ENCODE results near the gene TLE5. TPM values are rescaled to one million over a fixed set of nuclear protein-coding genes. Genes with fewer than 3 reads are reported as not detected.

Gene TLE5
- total and polyA plus RNA-seq, 2 of the 4 experiments (the other 2 are of a cell fraction): 119 to 407 TPM

- CTCF ChIA-PET: no interaction called here
- H4K91ac ChIP-seq (ENCODE audit: insufficient read depth, low read depth, low read length): no peak overlapping the region
- BruUV-seq (replicated peaks): TSS peak; percentile 98
- no peak overlapping the region for H3K4me3 ChIP-seq (ENCODE audit: insufficient read depth, low read depth, low read length)
- dilution Hi-C loops (cut with HindIII; ENCODE audit: low sequenced_read_pairs, unreplicated experiment) (no loop called here), in situ Hi-C loops (cut with MboI; ENCODE audit: low sequenced_read_pairs) (no loop called here), intact Hi-C loops (cut with micrococcal nuclease) (no loop called here)
- H3K9me3 ChIP-seq (ENCODE audit: control insufficient read depth, insufficient read depth, low read length): no peaks in the 10 kb centered on the region
- no peak overlapping the region for H3K4ac ChIP-seq (ENCODE audit: low read depth, low read length)
- no peak for TF ChIP-seq MAZ (IDR thresholded peaks at IDR 0.05; ENCODE audit: borderline replicate concordance, low read depth, low read length)
- TF ChIP-seq NFE2L2 (IDR thresholded peaks at IDR 0.05; ENCODE audit: low read depth, low read length): no peak
- TF ChIP-seq BHLHE40 (IDR thresholded peaks at IDR 0.05; ENCODE audit: low read depth, low read length): no peak
- no peak for TF ChIP-seq RCOR1 (IDR thresholded peaks at IDR 0.05; ENCODE audit: insufficient replicate concordance, low read length)
- TF ChIP-seq FOS (IDR thresholded peaks at IDR 0.05; ENCODE audit: low read depth, low read length): no peak
- no peak for TF ChIP-seq CHD1 (IDR thresholded peaks at IDR 0.05; ENCODE audit: low read depth, low read length)
- TF ChIP-seq USF2 (IDR thresholded peaks at IDR 0.05; ENCODE audit: low read depth, low read length): no peak
- no peak for TF ChIP-seq ELK1 (IDR thresholded peaks at IDR 0.05; ENCODE audit: borderline replicate concordance, low read depth, low read length)
- no peak for TF ChIP-seq CTCF (conservative IDR thresholded peaks at IDR 0.05; ENCODE audit: low read depth, low read length)
- no peak for TF ChIP-seq POLR2A (IDR thresholded peaks at IDR 0.05; ENCODE audit: low read depth, low read length)
- no peak for TF ChIP-seq RFX5 (IDR thresholded peaks at IDR 0.05; ENCODE audit: low read depth, low read length)
- no peak for TF ChIP-seq CEBPB (IDR thresholded peaks at IDR 0.05; ENCODE audit: low read depth, low read length)
- TF ChIP-seq SMC3 (IDR thresholded peaks at IDR 0.05; ENCODE audit: low read depth, low read length): no peak
- no peak for TF ChIP-seq MAFK (IDR thresholded peaks at IDR 0.05; ENCODE audit: low read depth, low read length)
- no peak for TF ChIP-seq MXI1 (IDR thresholded peaks at IDR 0.05; ENCODE audit: borderline replicate concordance, low read depth, low read length)
- H3K79me1 ChIP-seq (ENCODE audit: low read depth in 1 of 2, low read length in 2 of 2): peaks cover 13 to 28% of the 10 kb centered on the region in 2 experiments
- H2BK5ac ChIP-seq (ENCODE audit: low read depth, low read length, poor library complexity, severe bottlenecking): no peak overlapping the region
- H2AK9ac ChIP-seq (replicated peaks; ENCODE audit: low read depth, low read length, poor library complexity): no peak overlapping the region
- ATAC-seq (ENCODE audit: low read depth): no peak
- H3K9ac ChIP-seq (ENCODE audit: low read depth, low read length): no peak overlapping the region
- no peak overlapping the region for H2BK20ac ChIP-seq (ENCODE audit: low read depth, low read length)
- no peak overlapping the region for H2AK5ac ChIP-seq (ENCODE audit: low read depth, low read length)
- H4K8ac ChIP-seq (ENCODE audit: low read depth in 2 of 2, low read length in 2 of 2): no peak overlapping the region
- H3K4me2 ChIP-seq (ENCODE audit: low read depth, low read length): no peak overlapping the region
- peaks cover 45% of the 10 kb centered on the region for H3K36me3 ChIP-seq (ENCODE audit: control insufficient read depth, insufficient read depth, low read length)
- WGBS, 2 experiments (ENCODE audit: extremely low coverage in 2 of 2, insufficient read length in 1 of 2): 81% methylated on average over 11 of the region's 15 CpGs; no CpG with 5 or more reads in 1 of the 2 experiments
- no peaks in the 10 kb centered on the region for H3K27me3 ChIP-seq (ENCODE audit: control insufficient read depth, insufficient read depth, low read length)
- H2AFZ ChIP-seq (replicated peaks; ENCODE audit: low read length, poor library complexity): no peak overlapping the region
- no peak overlapping the region for H3K14ac ChIP-seq (replicated peaks; ENCODE audit: low read depth, low read length)
- peaks cover 3% of the 10 kb centered on the region; the same call in 1 of the 2 replicates for H3K9me1 ChIP-seq (ENCODE audit: insufficient read depth, low read length)
- H3K56ac ChIP-seq (ENCODE audit: extremely low read depth, insufficient read depth, low read length): no peak overlapping the region
- H3K18ac ChIP-seq (ENCODE audit: low read depth, low read length): no peak overlapping the region
- no peak for DNase-seq
- peaks cover 37% of the 10 kb centered on the region for H4K20me1 ChIP-seq (ENCODE audit: insufficient read depth, low read length)
- no peak overlapping the region for H2BK15ac ChIP-seq (ENCODE audit: low read depth, low read length)
- H3K27ac ChIP-seq (ENCODE audit: insufficient read depth, low read length): no peak overlapping the region
- no peak overlapping the region for H2BK120ac ChIP-seq (ENCODE audit: low read depth, low read length)
- POLR2A ChIA-PET (ENCODE audit: unreplicated experiment): interaction anchor here (0.7 kb wide), 1 partner anchor 492 kb away, joined by 11 read pairs; no protein-coding TSS in a partner anchor
- no peak overlapping the region for H4K5ac ChIP-seq (ENCODE audit: low read depth, low read length)
- no peak overlapping the region for H3K23ac ChIP-seq (ENCODE audit: low read depth, low read length)
- H3K4me1 ChIP-seq (ENCODE audit: control insufficient read depth, insufficient read depth, low read length): peaks cover 21% of the 10 kb centered on the region
Observed at GRCh38 chr19:3053218-3053621, 9.1 kb downstream of the TLE5 start.

All from IMR-90 (cell line).